Hindlimb muscle (tissue), 1 donor: ENCODE measurements around the gene SYNGR4. TPM values are rescaled to one million over a fixed set of nuclear protein-coding genes. Genes with fewer than 3 reads are reported as not detected.
A peak's percentile ranks its signal among the peaks of the same experiment; 100 is the strongest.
"Not testable (repeated sequence)": the region's sequence is repeated elsewhere in the genome, so short reads cannot be mapped to it uniquely, and the experiment has no call there.

Experiments used
- DNase-seq: peaks from one replicate; pipeline ENCODE4 v3.0.0-alpha.2; 2013
- polyA plus RNA-seq: library from polyadenylated mRNA; unstranded; fragments of 120-200 nt; gene quantifications from one replicate; pipeline ENCODE4 v1.2.1, GENCODE V29; 2013; ENCODE audit not compliant: insufficient read length

The SYNGR4 gene
- polyA plus RNA-seq, 1 donor: not detected

- not testable (repeated sequence) for DNase-seq
Measured at GRCh38 chr19:48371771-48372170, 7.6 kb downstream of the SYNGR4 start.

- DNase-seq: no peak
Measured at GRCh38 chr19:48372904-48373303, 8.7 kb downstream of the SYNGR4 start.

DNA sequence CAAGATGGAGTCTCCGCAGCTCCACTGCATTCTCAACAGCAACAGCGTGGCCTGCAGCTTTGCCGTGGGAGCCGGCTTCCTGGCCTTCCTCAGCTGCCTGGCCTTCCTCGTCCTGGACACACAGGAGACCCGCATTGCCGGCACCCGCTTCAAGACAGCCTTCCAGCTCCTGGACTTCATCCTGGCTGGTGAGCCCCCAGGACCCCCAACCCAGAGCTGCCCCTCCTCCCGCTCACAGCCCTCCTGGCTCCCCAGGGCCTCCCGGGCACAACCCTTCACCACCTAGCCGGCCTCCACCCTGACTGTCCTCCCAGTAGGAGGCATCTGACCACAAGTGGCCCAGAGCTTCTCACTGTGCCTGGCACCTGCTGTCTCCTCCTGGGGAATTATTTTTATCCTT, 9.4 kb downstream of the SYNGR4 start:
- DNase-seq: no peak

DNA sequence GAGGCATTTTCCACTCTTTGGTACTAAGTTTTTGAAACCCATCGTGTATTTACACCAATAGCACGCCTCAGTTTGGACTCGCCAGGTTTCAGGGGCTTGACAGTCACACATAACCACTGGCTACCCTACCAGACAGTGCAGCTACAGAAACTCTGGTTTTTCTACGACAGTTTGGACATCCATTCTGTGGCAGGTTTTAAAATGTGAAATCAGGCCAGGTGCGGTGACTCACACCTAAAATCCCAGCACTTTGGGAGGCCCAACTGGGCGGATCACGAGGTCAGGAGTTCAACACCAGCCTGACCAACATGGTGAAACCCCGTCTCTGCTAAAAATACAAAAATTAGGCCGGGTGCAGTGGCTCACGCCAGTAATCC, 14.0 kb downstream of the SYNGR4 start:
- DNase-seq: no peak

- DNase-seq: no peak
Measured at GRCh38 chr19:48379058-48379457, 14.9 kb downstream of the SYNGR4 start.

DNA sequence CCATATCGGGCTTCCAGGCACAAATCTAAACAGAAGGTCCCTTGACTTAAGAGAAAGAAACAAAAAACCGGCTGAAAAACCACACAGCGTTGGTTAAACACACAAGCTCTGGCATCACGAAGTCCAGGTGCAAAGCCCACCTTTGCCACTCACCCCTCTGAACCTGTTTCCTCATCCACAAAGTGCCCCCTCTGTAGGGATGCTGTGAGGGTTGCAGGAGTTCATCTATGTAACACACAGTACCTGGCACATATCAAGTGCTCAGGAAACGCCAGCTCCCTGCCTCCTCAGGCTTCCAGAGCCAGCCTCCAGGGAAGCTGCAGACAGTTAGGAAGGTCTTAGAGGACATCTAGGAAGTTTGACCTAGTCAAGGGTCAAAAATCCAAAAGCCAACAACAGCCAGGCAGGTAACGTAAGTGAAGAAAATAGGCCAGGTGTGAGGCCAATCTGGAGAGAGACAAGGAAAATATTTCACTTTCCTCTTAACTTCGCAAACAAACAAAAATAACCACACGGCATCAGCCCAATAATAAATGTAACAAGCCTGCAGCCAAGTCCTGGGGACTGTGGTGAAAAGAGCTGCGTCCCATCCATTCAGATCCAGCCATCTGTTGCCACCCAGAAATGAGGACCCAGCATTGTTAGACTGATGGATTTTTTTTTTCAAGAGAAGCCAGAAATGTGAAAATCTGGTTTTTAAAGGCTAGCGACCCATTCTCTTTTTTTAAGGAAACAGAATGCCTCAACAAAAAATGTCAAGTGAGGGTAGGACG, 17.2 kb downstream of the SYNGR4 start:
- no peak for DNase-seq

DNA sequence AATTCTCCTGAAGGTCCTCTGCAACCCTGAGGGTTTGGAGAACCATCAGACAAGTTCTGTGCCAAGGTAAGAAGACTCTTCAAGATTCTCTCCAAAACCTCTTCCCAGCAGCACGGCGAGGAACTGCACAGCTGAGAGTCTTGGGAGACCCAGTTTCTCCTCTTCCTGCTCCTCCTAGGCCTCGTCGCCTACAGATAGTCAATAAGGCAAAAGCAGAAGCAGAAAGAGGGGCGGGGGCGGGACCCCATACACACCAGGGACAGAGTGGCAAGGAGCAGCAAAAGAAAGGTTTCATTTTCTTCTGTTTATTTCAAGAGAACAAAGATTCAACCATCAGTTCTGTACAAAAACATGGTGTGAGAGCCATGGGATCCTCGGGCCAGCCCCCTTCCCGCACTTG, 18.1 kb downstream of the SYNGR4 start:
- no peak for DNase-seq

GRCh38 chr19:48385461-48386087, 21.4 kb downstream of the SYNGR4 start:
- DNase-seq: no peak

DNA sequence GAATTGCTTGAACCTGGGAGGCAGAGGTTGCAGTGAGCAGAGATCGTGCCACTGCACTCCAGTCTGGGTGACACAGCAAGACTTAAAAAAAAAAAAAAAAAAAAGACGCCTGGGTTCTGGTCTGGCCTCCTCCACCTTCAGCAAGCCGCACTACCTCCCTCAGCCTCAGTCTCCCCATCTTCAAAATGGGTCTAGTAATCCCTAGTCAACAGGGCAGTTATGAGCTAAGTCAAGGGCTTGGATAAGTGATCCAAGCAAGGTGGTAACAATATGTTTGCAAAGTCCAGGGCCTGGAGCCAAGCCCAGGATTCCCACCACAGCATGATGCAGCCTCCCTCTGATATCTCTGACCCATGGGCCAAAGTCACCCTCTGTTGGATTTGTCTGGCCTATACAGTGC, 22.8 kb downstream of the SYNGR4 start:
- no peak for DNase-seq

GRCh38 chr19:48390188-48391099, 26.3 kb downstream of the SYNGR4 start:
- peak; percentile 73 for DNase-seq

GRCh38 chr19:48391100-48392005, 27.2 kb downstream of the SYNGR4 start, which contains the start of gene KDELR1:
Gene KDELR1 (minus strand): TSS chr19:48391551. CDS start chr19:48391358, 193 bp downstream.
- peak; percentile 89 for DNase-seq

DNA sequence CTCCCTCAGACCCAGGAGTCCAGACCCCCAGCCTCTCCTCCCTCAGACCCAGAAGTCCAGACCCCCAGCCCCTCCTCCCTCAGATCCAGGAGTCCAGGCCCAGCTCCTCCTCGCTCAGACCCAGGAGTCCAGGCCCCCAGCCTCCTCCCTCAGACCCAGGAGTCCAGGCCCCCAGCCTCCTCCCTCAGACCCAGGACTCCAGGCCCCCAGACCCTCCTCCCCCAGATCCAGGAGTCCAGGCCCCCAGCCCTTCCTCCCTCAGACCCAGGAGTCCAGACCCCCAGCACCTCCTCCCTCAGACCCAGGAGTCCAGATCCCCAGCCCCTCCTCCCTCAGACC, 27.8 kb downstream of the SYNGR4 start:
- not testable (repeated sequence) for DNase-seq

DNA sequence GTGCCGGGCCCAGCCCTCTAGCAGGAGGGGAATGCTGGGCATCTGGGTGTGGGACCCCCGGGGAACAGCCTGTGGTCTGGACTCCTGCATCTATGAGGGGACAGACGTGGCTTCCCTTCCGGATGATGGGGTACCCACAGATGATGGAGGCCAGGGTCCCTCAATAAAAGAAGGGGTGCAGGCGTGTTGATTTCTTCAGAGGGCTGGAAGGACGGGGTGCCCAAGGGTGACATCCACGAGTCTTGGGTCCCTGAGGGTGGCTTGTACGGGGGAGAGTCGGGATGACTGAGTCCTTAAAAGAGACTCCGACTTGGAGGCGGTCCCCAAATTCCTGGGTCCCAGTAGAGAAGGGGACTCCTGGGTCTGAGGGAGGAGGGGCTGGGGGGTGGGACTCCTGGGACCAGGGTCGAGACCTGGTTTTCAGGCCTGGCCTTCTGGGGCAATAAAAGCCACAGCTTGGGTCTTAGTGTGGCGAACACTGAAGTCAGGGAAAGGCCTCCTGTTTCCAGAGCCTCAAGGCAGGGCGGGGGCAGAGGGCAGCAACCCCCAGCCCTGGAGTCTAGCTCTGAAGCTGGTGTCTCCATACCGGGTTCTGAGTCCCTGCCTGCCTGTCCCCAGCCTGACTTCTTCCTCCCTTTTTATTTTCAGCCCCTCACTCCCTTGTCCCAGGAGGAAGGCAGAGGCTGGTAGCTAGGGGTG, 28.8 kb downstream of the SYNGR4 start:
- no peak for DNase-seq

GRCh38 chr19:48393559-48394330, 29.6 kb downstream of the SYNGR4 start, which contains the start of gene GRIN2D:
Gene GRIN2D (plus strand): TSS chr19:48393668. CDS start chr19:48398393, 4,725 bp downstream.
- peak; percentile 28 for DNase-seq

DNA sequence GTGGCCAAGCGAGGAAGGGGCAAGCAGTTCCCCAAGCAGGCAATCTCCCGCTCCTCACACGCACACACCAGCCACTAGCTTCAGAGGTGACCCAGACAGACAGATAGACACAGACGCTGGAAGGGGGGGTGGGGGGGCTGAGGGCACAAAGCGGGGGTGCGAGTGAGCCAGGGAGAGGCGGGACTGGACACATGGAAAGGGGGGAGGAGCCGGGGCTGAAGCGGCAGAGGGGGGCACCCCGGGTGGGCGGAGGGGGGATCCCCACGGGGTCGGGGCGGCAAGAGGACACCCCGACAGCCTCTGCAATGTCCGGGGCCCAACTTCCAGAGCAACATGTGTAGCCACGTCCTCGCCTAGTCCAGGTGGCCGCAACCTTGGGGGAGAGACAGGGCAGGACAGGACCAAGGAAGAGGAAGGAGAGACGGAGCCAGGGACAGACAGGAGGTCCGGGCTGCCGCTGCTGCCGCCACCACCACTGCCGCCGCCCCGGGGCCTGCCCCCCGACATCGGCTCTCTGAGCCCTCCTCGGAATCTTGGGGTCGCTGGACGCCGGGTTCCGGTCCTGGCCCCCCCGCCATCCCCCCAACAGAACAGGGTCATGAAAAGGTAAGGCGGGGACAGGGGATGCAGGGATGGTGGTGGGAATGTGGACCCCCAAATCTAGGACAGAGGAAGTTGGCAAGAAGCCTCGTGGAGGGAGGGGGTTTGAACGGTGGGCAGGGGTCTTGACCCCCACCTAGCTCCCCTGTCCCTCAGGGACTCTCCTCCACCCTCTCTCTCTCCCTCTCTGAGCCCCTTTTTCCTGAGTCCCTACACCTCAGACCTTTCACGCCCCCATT, 30.4 kb downstream of the SYNGR4 start:
- DNase-seq: no peak

DNA sequence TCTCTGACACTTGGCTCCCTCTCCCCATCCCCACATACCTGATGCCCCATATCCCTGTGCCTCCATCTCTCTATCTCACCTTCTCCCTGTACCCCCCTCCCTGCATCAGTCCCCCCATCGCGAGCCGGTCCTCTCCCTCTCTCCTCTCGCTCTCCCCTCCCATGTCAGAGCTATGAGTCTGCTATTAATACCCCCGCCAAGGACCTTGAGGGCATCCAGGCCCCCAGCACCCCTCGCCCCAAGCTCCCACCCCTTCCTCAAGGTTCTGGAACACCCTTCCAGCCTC, 30.9 kb downstream of the SYNGR4 start:
- DNase-seq: no peak

DNA sequence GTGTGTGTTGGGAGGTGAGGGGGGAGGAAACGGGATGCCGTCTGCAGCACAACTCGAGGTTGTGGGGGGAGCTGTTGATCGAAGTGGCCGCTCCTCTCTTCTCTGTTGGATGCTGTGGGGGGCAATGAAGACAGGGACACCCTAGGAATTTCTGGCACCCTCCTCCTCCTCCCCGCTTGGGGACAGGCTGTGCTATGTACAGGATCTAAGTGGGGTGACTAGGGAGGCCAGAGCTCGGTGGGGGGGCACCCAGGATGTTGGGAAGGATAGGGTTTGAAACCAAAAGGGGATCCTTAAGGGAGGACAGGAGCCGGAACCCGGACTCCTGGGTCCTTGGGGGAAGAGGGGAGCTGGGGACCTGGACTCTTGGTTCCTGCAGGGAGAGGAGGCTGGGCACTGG, 31.3 kb downstream of the SYNGR4 start:
- no peak for DNase-seq

- no peak for DNase-seq
Measured at GRCh38 chr19:48396016-48396823, 32.1 kb downstream of the SYNGR4 start.

- no peak for DNase-seq
Measured at GRCh38 chr19:48396824-48397176, 32.6 kb downstream of the SYNGR4 start.
